NCI-H2029 (cell line): ENCODE measurements around the gene TMEM247.
"Not testable (repeated sequence)": the region's sequence is repeated elsewhere in the genome, so short reads cannot be mapped to it uniquely, and the experiment has no call there.

ENCODE experiments used
- DNase-seq: peaks from one replicate; lab custom pipeline; 2025; lab: John Stamatoyannopoulos, UW

TMEM247 gene

DNA sequence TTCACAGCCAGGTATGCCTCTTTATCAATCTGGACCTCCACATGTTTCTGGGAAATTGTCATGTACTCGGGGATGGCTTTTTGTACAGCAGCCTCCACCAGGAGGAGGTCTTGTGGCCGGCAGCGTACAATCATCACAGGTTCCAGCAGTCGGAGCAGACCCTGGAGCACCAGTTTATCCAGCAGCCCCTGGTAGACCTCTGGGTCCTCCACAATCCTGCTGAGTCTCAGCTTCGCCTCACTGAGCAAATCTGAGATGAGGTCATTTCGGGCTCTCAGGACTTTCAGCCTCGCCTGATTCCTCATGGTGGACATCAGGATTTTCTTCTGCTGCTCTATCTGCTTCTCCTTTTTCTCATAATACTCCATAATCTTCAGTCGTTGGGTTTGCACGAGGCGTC lies 32.8 kb downstream of the TMEM247 start:
- DNase-seq = no peak

GRCh38 chr2:46514738-46515137 lies 35.4 kb downstream of the TMEM247 start:
- no peak for DNase-seq

DNA sequence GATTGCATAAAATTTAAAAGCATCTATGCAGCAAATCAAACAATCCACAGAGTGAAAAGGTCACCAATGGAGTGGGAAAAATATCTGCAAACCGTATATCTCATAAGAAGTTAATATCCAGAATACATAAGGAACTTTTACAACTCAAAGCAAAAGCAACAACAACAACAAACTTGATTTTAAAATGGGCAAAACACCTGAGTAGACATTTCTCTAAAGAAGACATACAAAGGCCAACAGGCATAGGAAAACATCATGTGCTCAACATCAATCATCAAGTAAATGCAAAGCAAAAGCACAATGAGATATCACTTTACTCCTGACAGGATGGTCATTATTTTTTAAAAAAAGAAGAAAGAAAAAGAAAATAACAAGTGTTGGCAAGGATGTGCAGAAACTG lies 38.1 kb downstream of the TMEM247 start:
- no peak for DNase-seq

DNA sequence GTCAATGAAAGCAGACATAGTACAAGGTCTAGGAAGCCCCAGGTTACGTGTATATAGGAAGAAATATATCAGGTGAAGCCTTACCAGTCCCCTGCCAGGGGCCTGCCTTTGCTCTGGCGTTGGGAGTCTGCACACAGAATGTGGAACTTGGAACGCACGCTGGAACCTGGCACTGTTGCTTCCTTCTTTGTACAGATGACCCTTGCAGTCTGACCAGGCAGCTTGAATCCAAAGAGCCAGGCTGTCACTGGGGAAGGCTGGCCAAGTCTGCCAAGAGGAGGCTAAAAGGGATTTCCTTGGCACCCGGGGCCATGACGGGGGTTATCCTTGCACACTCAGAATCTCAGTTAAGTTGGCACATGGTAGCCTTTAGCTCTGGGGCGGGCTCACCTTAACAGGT lies 39.5 kb downstream of the TMEM247 start:
- DNase-seq = no peak

DNA sequence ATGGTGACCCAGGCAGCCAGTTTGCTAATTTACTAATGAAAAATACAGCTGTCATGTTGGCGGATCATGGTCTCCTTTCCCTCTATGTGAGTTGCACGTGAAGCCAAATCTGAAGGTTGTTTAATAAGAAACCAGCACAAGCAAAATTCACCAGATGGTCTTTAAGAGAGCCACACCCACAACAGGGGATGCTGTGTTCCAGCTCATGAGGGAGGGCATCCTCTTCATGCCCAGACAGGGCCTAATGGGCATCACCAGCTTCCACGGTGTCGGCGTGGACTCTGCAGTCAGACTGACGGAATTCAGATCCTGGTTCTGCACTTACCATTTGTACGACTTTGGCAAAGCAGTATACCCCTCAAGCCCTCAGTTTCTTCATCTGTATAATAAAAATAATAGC lies 39.9 kb downstream of the TMEM247 start:
- DNase-seq = no peak

GRCh38 chr2:46520130-46520711 lies 40.9 kb downstream of the TMEM247 start:
- no peak for DNase-seq

- DNase-seq = no peak
Measured at GRCh38 chr2:46521215-46521683, 41.9 kb downstream of the TMEM247 start.

GRCh38 chr2:46522385-46522784 lies 43.0 kb downstream of the TMEM247 start:
- DNase-seq = not testable (repeated sequence)

DNA sequence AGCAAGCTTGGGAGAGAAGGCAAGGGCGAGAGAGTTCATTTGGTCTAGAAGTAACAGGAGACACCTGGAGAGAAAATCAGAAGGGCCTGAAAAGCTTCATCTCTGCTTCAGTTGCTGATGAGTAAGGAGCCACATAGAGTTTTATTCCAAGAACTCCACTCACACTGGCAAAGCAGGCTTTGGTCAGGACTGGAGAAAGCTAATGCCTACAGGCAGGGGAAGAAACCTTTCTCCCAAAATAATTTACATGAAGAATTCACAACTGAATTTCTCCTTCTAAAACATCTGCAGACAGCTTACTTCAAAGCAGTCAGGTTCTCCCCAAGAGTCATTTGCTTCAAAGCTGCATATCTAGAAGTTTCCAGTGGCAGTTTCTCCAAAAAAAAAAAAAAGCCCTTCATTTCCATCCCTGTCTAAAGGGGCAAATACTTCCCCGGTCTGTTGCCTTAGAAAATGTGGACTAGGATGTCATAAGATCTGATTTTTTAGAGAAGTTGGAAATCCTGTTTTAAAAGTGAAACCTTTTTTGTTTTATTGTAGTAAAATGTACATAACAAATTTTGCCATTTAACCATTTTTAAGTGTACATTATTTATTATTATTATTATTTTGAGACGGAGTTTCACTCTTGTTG lies 46.3 kb downstream of the TMEM247 start:
- DNase-seq = no peak

DNA sequence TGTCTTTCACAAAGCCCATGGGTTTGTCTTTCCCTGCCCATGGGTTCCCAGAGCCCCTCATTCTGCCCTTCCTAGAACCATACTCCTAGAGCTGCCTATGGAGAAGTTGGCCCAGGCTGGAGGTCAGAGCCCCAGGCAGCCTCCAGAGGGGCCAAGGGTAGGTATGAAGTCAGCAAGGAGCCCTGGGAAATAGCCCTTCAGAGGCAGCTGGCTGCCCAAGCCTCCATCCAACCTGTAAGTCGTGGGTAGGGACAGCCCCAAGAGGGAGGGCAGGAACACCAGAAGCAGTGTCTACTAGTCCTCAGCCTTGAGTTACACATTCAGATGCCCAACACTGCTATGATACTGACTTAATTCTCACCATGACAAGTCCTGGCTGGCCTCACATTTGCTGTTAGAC lies 49.5 kb downstream of the TMEM247 start:
- no peak for DNase-seq

- no peak for DNase-seq
Measured at GRCh38 chr2:46530639-46531038, 51.3 kb downstream of the TMEM247 start.

DNA sequence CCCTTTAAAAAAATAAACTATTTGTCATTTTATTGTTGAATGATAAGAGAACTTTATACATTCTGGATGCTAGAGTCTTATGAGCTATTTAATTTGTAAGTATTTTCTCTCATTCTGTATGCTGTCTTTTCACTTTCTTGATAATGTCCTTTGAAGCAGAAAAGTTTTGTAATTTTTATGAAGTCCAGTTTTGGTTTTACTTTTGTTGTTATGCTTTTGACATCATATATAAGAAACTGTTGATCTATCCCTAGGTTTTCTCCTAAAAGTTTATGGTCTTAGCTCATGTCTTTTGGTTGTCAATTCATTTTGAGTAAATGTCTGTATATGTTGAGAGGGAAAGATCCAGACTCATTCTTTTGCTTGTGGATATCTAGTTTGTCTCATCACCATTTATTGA lies 52.5 kb downstream of the TMEM247 start:
- no peak for DNase-seq
